ENCODE data around the gene HYAL3. TPM values are rescaled to one million over a fixed set of nuclear protein-coding genes. Genes with fewer than 3 reads are reported as not detected.
"Not testable (repeated sequence)": the region's sequence is repeated elsewhere in the genome, so short reads cannot be mapped to it uniquely, and the experiment has no call there.

HYAL3 gene
- total RNA-seq, 1 experiment from 2014 or later, result 10.2 TPM

DNA sequence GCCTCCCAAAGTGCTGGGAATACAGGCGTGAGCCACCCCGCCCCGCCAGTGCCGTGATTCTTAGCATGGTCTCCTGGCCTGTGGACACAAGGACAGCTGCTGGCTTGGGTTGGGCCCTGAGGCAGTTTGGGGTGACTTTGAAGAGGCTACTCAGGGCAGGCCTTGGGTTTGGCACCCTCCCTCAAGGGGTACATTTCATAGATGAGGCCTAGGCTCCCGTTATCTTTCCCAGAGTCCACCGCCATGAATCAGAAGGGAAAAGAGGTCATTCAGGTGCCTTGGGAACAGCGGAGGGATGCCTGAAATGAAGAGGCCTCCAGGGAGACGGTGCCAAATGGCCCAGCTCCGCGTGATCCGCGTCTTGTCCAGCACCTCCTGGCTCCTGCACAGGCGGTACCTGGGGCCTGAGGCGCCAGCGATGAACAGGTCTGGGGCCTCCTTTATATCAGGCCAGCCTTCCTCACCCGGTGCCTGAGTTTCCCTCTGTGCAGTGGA is 53.9 kb downstream of the HYAL3 start:
- no peak overlapping the region for H3K4me2 ChIP-seq
- no peaks in the 10 kb centered on the region for H3K36me3 ChIP-seq (ENCODE audit: low read depth)
- H3K27ac ChIP-seq, result no peak overlapping the region
- BruUV-seq (replicated peaks), result no TSS peak
- H3K27me3 ChIP-seq (ENCODE audit: insufficient read depth, low read depth), result no peaks in the 10 kb centered on the region
- POLR2A ChIA-PET (ENCODE audit: unreplicated experiment), result no interaction called here
- no peaks in the 10 kb centered on the region for H3K9me2 ChIP-seq (ENCODE audit: insufficient read depth)
- H4K20me1 ChIP-seq (ENCODE audit: insufficient read depth), result no peaks in the 10 kb centered on the region; the same call in 1 of the 2 replicates
- H3F3A ChIP-seq (ENCODE audit: insufficient read depth, low read depth), result peaks cover 31% of the 10 kb centered on the region
- CTCF ChIA-PET, result no interaction called here
- H2AFZ ChIP-seq, result no peak overlapping the region
- no peak for TF ChIP-seq EZH2 (IDR thresholded peaks at IDR 0.05; ENCODE audit: low read depth)
- no peak for TF ChIP-seq CTCF (conservative IDR thresholded peaks at IDR 0.05)
- H3K9me3 ChIP-seq (ENCODE audit: insufficient read depth, low read depth), result no peaks in the 10 kb centered on the region
- peaks cover 33% of the 10 kb centered on the region for H3K4me1 ChIP-seq (replicated peaks; ENCODE audit: insufficient read depth)
- no peak for DNase-seq
- no peak overlapping the region for H3K4me3 ChIP-seq
- H3K79me2 ChIP-seq (ENCODE audit: low read depth), result peaks cover 18% of the 10 kb centered on the region
- intact Hi-C loops (cut with micrococcal nuclease; ENCODE audit: unreplicated experiment), result no loop called here

DNA sequence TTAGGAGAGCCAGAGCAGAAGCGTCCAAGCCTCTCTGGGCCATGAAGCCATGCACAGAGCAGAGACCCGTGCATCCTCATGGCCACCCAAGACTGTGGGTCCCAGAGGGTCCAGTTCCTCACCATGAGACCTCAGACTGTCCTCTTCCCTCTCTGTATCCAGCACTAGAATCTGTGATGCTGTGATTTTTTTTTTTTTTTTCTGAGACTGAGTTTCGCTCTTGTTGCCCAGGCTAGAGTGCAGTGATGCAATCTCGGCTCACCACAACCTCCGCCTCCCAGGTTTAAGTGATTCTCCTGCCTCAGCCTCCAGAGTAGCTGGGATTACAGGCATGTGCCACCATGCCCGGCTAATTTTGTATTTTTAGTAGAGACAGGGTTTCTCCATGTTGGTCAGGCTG is 54.4 kb downstream of the HYAL3 start:
- CTCF ChIA-PET; H3K9me3 ChIP-seq (ENCODE audit: insufficient read depth, low read depth); H3K9me2 ChIP-seq (ENCODE audit: insufficient read depth); H3K4me3 ChIP-seq; H3K27me3 ChIP-seq (ENCODE audit: insufficient read depth, low read depth); POLR2A ChIA-PET (ENCODE audit: unreplicated experiment); H2AFZ ChIP-seq; intact Hi-C loops (cut with micrococcal nuclease; ENCODE audit: unreplicated experiment); H3K36me3 ChIP-seq (ENCODE audit: low read depth); BruUV-seq (replicated peaks); H3K27ac ChIP-seq; H3K4me2 ChIP-seq; DNase-seq; H4K20me1 ChIP-seq (ENCODE audit: insufficient read depth): not testable (repeated sequence)
- Histone ChIP-seq H3K79me2 (ENCODE audit: low read depth) (peaks cover 15% of the 10 kb centered on the region), H3F3A (ENCODE audit: insufficient read depth, low read depth) (peaks cover 31% of the 10 kb centered on the region), H3K4me1 (replicated peaks; ENCODE audit: insufficient read depth) (peaks cover 33% of the 10 kb centered on the region)

DNA sequence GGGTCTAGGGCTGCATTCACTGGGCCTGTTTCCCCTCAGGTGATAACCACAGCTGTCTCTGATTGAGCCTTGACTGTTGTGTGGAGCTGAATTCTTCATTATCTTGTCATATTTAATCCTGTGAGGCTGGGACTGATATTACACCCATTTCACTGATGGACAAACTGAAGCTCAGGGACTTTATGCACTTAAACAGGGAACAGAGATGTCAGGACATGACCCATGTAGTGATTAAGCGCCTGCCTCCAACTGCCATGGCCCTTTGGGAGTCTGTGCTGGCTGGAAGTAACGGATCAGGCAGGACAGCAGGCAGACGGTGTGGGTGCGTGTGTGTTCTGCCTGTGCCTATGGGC is 55.7 kb downstream of the HYAL3 start:
- Histone ChIP-seq H3K36me3 (ENCODE audit: low read depth) (no peaks in the 10 kb centered on the region), H2AFZ (no peak overlapping the region), H3K27me3 (ENCODE audit: insufficient read depth, low read depth) (no peaks in the 10 kb centered on the region), H3K9me2 (ENCODE audit: insufficient read depth) (no peaks in the 10 kb centered on the region), H3K4me3 (no peak overlapping the region), H3K4me2 (no peak overlapping the region), H4K20me1 (ENCODE audit: insufficient read depth) (no peaks in the 10 kb centered on the region; the same call in 1 of the 2 replicates), H3K79me2 (ENCODE audit: low read depth) (peaks cover 16% of the 10 kb centered on the region), H3K27ac (no peak overlapping the region), H3F3A (ENCODE audit: insufficient read depth, low read depth) (peaks cover 31% of the 10 kb centered on the region), H3K9me3 (ENCODE audit: insufficient read depth, low read depth) (no peaks in the 10 kb centered on the region), H3K4me1 (replicated peaks; ENCODE audit: insufficient read depth) (peaks cover 28% of the 10 kb centered on the region)
- no peak for DNase-seq
- BruUV-seq (replicated peaks), result no TSS peak
- ChIA-PET POLR2A (ENCODE audit: unreplicated experiment) (no interaction called here), CTCF (interaction anchor here (0.6 kb wide), 1 partner anchor 84 kb away, joined by 6 read pairs; no protein-coding TSS in a partner anchor)
- TF ChIP-seq CTCF (conservative IDR thresholded peaks at IDR 0.05), result no peak
- no peak for TF ChIP-seq EZH2 (IDR thresholded peaks at IDR 0.05; ENCODE audit: low read depth)
- intact Hi-C loops (cut with micrococcal nuclease; ENCODE audit: unreplicated experiment), result no loop called here

All from PC-9 (cell line).